Measurements from ENCODE around the gene PPFIA3. TPM values are rescaled to one million over a fixed set of nuclear protein-coding genes. Genes with fewer than 3 reads are reported as not detected.

PPFIA3 gene
- total RNA-seq, 1 experiment from 2014 or later = 27.3 TPM

DNA sequence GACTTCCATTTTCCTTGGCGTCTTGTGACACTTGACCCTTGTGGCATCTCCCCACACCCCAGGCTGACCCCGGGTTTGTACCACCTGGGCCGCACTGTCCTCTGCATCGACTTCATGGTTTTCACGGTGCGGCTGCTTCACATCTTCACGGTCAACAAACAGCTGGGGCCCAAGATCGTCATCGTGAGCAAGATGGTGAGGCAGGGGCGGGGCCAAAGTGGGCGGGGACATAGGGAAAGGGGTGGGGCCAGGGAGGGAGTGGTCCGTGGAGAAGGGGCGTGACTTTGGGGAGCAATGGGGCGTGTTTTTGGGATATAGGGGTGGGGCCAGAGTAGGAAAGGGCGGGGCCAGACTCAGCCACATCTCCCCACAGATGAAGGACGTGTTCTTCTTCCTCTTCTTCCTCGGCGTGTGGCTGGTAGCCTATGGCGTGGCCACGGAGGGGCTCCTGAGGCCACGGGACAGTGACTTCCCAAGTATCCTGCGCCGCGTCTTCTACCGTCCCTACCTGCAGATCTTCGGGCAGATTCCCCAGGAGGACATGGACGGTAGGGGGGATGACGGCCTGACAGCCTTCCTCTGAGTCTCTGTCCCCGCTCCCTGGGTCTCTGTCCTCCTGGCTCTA, 81.0 kb downstream of the PPFIA3 start (continued):
- TF ChIP-seq JAZF1 (CRISPR knock-in tag; IDR thresholded peaks at IDR 0.05) = no peak
- no peak for TF ChIP-seq ZNF317 (CRISPR knock-in tag; IDR thresholded peaks at IDR 0.05; ENCODE audit: borderline replicate concordance, low read depth)
- no peak for TF ChIP-seq TEAD4 (CRISPR knock-in tag; IDR thresholded peaks at IDR 0.05)
- TF ChIP-seq NFE2L1 (CRISPR knock-in tag; IDR thresholded peaks at IDR 0.05) = no peak
- TF ChIP-seq, protein P1, sequence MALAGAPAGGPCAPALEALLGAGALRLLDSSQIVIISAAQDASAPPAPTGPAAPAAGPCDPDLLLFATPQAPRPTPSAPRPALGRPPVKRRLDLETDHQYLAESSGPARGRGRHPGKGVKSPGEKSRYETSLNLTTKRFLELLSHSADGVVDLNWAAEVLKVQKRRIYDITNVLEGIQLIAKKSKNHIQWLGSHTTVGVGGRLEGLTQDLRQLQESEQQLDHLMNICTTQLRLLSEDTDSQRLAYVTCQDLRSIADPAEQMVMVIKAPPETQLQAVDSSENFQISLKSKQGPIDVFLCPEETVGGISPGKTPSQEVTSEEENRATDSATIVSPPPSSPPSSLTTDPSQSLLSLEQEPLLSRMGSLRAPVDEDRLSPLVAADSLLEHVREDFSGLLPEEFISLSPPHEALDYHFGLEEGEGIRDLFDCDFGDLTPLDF (CRISPR knock-in tag; IDR thresholded peaks at IDR 0.05) = no peak

Other genes with a start within 250 kb of the PPFIA3 start
- 17.0 to 19.5 TPM (median 17.9 TPM) in 3 replicates for gene PPP1R15A, start 247.1 kb upstream of the PPFIA3 start, total RNA-seq (2021)
- gene TULP2, start 220.8 kb upstream of the PPFIA3 start, total RNA-seq (2021) = 3.1 to 5.6 TPM (median 3.9 TPM) in 3 replicates
- gene NUCB1, start 219.2 kb upstream of the PPFIA3 start, total RNA-seq (2021) = 145 to 153 TPM (median 149 TPM) in 3 replicates
- gene DHDH, start 185.8 kb upstream of the PPFIA3 start, total RNA-seq (2021) = 3.0 to 3.4 TPM (median 3.1 TPM) in 3 replicates
- gene BAX, start 164.7 kb upstream of the PPFIA3 start, total RNA-seq (2021) = 346 to 387 TPM (median 351 TPM) in 3 replicates
- 1,061 to 1,225 TPM (median 1,202 TPM) in 3 replicates for gene FTL, start 154.2 kb upstream of the PPFIA3 start, total RNA-seq (2021)
- gene GYS1, start 126.2 kb upstream of the PPFIA3 start, total RNA-seq (2021) = 45.9 to 52.0 TPM (median 46.1 TPM) in 3 replicates
- gene RUVBL2, start 125.7 kb upstream of the PPFIA3 start, total RNA-seq (2021) = 168 to 178 TPM (median 169 TPM) in 3 replicates
- 1.3 TPM in 1 of 3 replicates, not detected in the others for gene LHB, start 102.5 kb upstream of the PPFIA3 start, total RNA-seq (2021)
- not detected in 3 replicates for gene CGB3, start 95.2 kb upstream of the PPFIA3 start, total RNA-seq (2021)
- gene CGB2, start 87.7 kb upstream of the PPFIA3 start, total RNA-seq (2021) = 1.1 to 1.2 TPM in 2 of 3 replicates, not detected in the other
- 0.87 TPM in 1 of 3 replicates, not detected in the others for gene CGB1, start 82.6 kb upstream of the PPFIA3 start, total RNA-seq (2021)
- 0.30 to 0.62 TPM (median 0.35 TPM) in 3 replicates for gene CGB5, start 75.7 kb upstream of the PPFIA3 start, total RNA-seq (2021)
- gene CGB8, start 70.4 kb upstream of the PPFIA3 start, total RNA-seq (2021) = 0.31 TPM in 1 of 3 replicates, not detected in the others
- 1.6 to 2.9 TPM (median 2.7 TPM) in 3 replicates for gene CGB7, start 61.8 kb upstream of the PPFIA3 start, total RNA-seq (2021)
- gene NTF4, start 54.7 kb upstream of the PPFIA3 start, total RNA-seq (2021) = 3.9 to 7.7 TPM (median 5.0 TPM) in 3 replicates
- gene KCNA7, start 46.8 kb upstream of the PPFIA3 start, total RNA-seq (2021) = 0.09 TPM in 3 replicates
- gene SNRNP70, start 34.1 kb upstream of the PPFIA3 start, total RNA-seq (2021) = 253 to 267 TPM (median 266 TPM) in 3 replicates
- 5.1 to 5.7 TPM (median 5.1 TPM) in 3 replicates for gene LIN7B, start 5.2 kb upstream of the PPFIA3 start, total RNA-seq (2021)
- gene C19orf73, start 401 bp upstream of the PPFIA3 start, total RNA-seq (2021) = 3.1 to 3.4 TPM (median 3.2 TPM) in 3 replicates
- gene HRC, start 35.9 kb downstream of the PPFIA3 start, total RNA-seq (2021) = 1.9 to 5.0 TPM (median 4.6 TPM) in 3 replicates
- gene TRPM4, start 38.2 kb downstream of the PPFIA3 start, total RNA-seq (2021) = 15.5 to 24.8 TPM (median 23.6 TPM) in 3 replicates
- gene SLC6A16, start 205.6 kb downstream of the PPFIA3 start, total RNA-seq (2021) = 1.5 to 2.2 TPM (median 2.1 TPM) in 3 replicates
- gene CD37, start 215.9 kb downstream of the PPFIA3 start, total RNA-seq (2021) = 0.27 to 1.6 TPM (median 1.2 TPM) in 3 replicates
- gene TEAD2, start 242.9 kb downstream of the PPFIA3 start, total RNA-seq (2021) = 104 to 106 TPM (median 104 TPM) in 3 replicates
- 2.4 to 3.0 TPM (median 2.9 TPM) in 3 replicates for gene DKKL1, start 244.3 kb downstream of the PPFIA3 start, total RNA-seq (2021)